ENCODE results near the gene PGR. TPM values are rescaled to one million over a fixed set of nuclear protein-coding genes. Genes with fewer than 3 reads are reported as not detected.

Gene PGR
- total RNA-seq, 4 donors from 2014 or later, result 6.3 to 13.4 (median 9.4) TPM

DNA sequence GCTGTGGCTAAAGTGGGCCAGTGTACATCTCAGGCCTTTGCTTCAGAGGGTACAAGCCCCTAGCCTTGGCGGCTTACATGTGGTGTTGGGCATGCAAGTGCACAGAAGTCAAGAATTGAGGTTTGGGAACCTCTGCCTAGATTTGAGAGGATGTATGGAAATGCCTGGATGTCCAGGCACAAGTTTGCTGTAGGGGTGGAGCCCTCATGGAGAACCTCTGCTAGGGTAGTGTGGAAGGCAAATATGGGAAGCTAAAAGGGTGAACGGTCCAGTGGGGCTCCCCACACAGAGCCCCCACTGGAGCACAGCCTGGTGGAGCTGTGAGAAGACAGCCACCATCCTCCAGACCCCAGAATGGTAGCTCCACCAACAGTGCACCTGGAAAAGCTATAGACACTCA lies 28.5 kb upstream of the PGR start:
- Histone ChIP-seq H3K36me3 (peaks cover 0 to 8% (median 2%) of the 10 kb centered on the region in 4 donors), H3K9me3 (peaks cover 0 to 14% (median 5%) of the 10 kb centered on the region in 4 donors), H3K27me3 (no peaks in the 10 kb centered on the region), H3K4me3 (no peak overlapping the region), H3K4me1 (no peaks in the 10 kb centered on the region), H3K27ac (replicated peaks in 1 of 4) (no peak overlapping the region)
- intact Hi-C loops (cut with DNase I), result no loop called here
- TF ChIP-seq POLR2A (IDR thresholded peaks at IDR 0.05; ENCODE audit: low read depth), result no peak
- TF ChIP-seq EP300 (IDR thresholded peaks at IDR 0.05), result no peak
- no peak for TF ChIP-seq POLR2AphosphoS5 (IDR thresholded peaks at IDR 0.05)
- no peak for DNase-seq (ENCODE audit: extremely low spot score)
- WGBS, result 64% methylated on average over 2 of the region's 2 CpGs

DNA sequence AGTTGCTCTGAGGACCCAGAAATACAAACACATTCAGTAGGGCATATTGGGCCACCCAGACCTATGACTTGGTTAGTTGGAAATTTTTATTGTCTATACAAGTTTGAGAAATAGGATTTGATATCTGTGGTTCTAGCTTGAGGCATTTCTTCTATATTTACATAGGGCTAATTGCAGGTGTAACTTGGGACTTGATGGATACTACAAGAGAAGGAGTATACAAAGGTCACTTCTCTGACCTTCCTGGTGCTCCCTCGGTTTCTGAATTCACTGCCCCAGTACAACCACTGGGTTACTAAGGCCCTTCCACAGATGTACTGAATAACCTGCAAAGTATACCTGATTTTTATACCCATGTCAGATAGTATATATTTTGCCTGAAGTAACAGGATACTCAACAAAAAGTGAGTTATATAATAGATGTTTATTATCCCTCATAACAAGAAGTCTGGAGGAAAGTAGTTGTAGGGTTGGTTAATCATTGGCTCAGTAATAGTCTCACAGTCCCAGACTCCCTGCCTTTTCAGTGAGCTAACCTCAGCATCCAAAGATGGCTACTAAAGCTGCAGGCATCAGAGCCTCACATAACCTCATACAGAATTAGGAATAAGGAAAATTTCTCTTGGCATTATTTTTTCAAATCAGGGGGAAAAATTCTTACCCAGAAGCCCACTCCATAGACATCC lies 8.8 kb upstream of the PGR start:
- intact Hi-C loops (cut with DNase I), result no loop called here
- Histone ChIP-seq H3K4me1 (no peaks in the 10 kb centered on the region), H3K9me3 (no peaks in the 10 kb centered on the region), H3K36me3 (no peaks in the 10 kb centered on the region), H3K4me3 (no peak overlapping the region), H3K27ac (replicated peaks in 1 of 4) (no peak overlapping the region), H3K27me3 (no peaks in the 10 kb centered on the region)
- 56% methylated on average over 1 of the region's 1 CpG for WGBS
- DNase-seq (ENCODE audit: extremely low spot score), result no peak
- TF ChIP-seq POLR2AphosphoS5 (IDR thresholded peaks at IDR 0.05) (no peak), EP300 (IDR thresholded peaks at IDR 0.05) (no peak), POLR2A (IDR thresholded peaks at IDR 0.05; ENCODE audit: low read depth) (no peak)
- TF ChIP-seq, protein P1, sequence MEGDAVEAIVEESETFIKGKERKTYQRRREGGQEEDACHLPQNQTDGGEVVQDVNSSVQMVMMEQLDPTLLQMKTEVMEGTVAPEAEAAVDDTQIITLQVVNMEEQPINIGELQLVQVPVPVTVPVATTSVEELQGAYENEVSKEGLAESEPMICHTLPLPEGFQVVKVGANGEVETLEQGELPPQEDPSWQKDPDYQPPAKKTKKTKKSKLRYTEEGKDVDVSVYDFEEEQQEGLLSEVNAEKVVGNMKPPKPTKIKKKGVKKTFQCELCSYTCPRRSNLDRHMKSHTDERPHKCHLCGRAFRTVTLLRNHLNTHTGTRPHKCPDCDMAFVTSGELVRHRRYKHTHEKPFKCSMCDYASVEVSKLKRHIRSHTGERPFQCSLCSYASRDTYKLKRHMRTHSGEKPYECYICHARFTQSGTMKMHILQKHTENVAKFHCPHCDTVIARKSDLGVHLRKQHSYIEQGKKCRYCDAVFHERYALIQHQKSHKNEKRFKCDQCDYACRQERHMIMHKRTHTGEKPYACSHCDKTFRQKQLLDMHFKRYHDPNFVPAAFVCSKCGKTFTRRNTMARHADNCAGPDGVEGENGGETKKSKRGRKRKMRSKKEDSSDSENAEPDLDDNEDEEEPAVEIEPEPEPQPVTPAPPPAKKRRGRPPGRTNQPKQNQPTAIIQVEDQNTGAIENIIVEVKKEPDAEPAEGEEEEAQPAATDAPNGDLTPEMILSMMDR (IDR thresholded peaks at IDR 0.05), result no peak

DNA sequence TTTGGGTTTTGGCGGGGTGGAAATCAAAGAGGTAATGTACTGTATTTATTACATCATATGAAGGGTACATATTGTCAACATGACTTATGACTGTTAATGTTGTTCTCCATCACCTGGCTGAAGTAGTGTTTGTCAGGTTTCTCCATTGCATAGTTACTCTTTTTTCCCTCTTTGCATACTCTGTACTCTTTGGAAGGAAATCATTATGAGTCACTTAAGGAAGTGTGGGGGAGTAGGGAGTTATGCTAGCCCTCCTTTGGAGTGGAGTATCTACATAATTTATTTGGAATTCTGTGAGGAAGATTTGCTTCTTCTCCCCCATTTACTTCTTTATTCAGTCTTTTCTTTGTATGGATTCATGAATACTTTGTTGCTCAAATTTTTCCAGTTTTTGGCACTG lies 3.6 kb upstream of the PGR start:
- Histone ChIP-seq H3K36me3 (no peaks in the 10 kb centered on the region), H3K9me3 (no peaks in the 10 kb centered on the region), H3K27me3 (peaks cover 0 to 12% (median 0%) of the 10 kb centered on the region in 4 donors), H3K27ac (replicated peaks in 1 of 4) (no peak overlapping the region), H3K4me3 (no peak overlapping the region), H3K4me1 (peaks cover 5 to 20% (median 18%) of the 10 kb centered on the region in 4 donors)
- intact Hi-C loops (cut with DNase I), result no loop called here
- WGBS, result 70% methylated on average over 1 of the region's 1 CpG
- no peak for DNase-seq (ENCODE audit: extremely low spot score)
- no peak for TF ChIP-seq POLR2A (IDR thresholded peaks at IDR 0.05; ENCODE audit: low read depth)
- TF ChIP-seq POLR2AphosphoS5 (IDR thresholded peaks at IDR 0.05), result no peak
- TF ChIP-seq EP300 (IDR thresholded peaks at IDR 0.05), result no peak
- TF ChIP-seq, protein P1 (IDR thresholded peaks at IDR 0.05), result no peak

DNA sequence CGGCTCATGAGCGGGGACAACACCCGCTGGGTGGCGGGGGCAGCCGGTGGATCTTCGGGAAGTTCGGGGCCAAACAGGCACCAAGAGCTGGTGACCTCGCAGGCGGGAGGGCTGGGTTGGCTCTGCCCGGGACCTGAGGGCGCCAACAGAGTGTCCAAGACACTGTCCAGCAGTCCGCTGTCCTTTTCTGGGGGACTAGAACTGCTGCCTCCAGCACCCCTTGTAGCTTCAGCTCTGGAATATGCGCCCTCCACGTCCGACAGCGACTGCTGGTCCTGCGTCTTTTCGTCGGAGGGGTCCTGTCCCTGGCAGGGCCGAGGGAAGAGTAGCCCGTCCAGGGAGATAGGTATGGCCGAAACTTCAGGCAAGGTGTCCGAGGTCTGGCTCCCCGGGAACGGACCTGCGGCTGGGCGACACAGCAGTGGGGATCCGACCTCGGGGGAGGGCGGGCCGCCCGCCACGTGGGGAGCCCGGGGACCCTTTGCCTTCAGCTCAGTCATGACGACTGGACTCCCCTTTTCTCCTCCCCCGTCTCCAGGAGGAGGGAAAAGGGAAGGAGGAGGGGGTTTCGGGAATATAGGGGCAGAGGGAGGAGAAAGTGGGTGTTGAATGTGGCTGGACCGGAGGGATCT lies 926 bp downstream of the PGR start:
- H3K4me3 ChIP-seq, result peak overlapping the region; percentile 67 to 77 (median 74)
- DNase-seq (ENCODE audit: extremely low spot score), result no peak
- intact Hi-C loops (cut with DNase I), result no loop called here
- peaks cover 0 to 27% (median 0%) of the 10 kb centered on the region in 4 donors for H3K27me3 ChIP-seq
- peaks cover 10 to 50% (median 38%) of the 10 kb centered on the region in 4 donors for H3K4me1 ChIP-seq
- no peaks in the 10 kb centered on the region for H3K36me3 ChIP-seq
- TF ChIP-seq EP300 (IDR thresholded peaks at IDR 0.05), result no peak
- TF ChIP-seq POLR2A (IDR thresholded peaks at IDR 0.05; ENCODE audit: low read depth), result no peak
- no peak for TF ChIP-seq POLR2AphosphoS5 (IDR thresholded peaks at IDR 0.05)
- TF ChIP-seq, protein P1 (IDR thresholded peaks at IDR 0.05), result no peak
- peak overlapping the region; percentile 78 to 86 (median 84) for H3K27ac ChIP-seq (replicated peaks in 1 of 4)
- 2% methylated on average over 34 of the region's 38 CpGs for WGBS
- H3K9me3 ChIP-seq, result no peaks in the 10 kb centered on the region

All from esophagus muscularis mucosa (tissue), 4 donors.